ENCODE data around the gene OLAH. TPM values are rescaled to one million over a fixed set of nuclear protein-coding genes. Genes with fewer than 3 reads are reported as not detected.

Gene OLAH
- total RNA-seq, 3 donors from 2014 or later (not counting 1 experiment from before 2014, with no cell fraction given): not detected

DNA sequence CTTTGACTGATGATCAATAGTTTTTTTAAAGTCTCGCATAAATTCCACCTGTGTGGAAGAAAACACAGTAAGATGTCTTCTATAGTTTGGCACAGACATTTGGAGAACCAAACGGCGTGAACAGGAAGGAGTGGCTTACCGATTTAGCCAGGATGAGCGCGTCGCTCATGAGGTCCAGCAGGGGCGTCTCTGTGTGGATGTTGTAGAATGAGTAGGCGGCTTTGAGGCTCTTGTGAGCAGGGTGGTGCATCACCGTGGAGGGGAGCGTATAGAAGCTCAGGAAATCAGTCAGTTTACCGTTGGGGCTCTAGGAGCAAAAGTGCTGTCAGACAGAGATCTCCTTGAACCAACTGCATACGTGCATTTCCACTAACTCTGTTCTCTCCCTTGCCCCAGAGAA is 68.9 kb downstream of the OLAH start:
- no peaks in the 10 kb centered on the region for H3K9me3 ChIP-seq (ENCODE audit: control insufficient read depth, insufficient read depth, low read length)
- peaks cover 51% of the 10 kb centered on the region for H3K36me3 ChIP-seq (ENCODE audit: control insufficient read depth, insufficient read depth, low read length)
- H3K36me3 Mint-ChIP-seq: peaks cover 13% of the 10 kb centered on the region
- TF ChIP-seq, protein P1, sequence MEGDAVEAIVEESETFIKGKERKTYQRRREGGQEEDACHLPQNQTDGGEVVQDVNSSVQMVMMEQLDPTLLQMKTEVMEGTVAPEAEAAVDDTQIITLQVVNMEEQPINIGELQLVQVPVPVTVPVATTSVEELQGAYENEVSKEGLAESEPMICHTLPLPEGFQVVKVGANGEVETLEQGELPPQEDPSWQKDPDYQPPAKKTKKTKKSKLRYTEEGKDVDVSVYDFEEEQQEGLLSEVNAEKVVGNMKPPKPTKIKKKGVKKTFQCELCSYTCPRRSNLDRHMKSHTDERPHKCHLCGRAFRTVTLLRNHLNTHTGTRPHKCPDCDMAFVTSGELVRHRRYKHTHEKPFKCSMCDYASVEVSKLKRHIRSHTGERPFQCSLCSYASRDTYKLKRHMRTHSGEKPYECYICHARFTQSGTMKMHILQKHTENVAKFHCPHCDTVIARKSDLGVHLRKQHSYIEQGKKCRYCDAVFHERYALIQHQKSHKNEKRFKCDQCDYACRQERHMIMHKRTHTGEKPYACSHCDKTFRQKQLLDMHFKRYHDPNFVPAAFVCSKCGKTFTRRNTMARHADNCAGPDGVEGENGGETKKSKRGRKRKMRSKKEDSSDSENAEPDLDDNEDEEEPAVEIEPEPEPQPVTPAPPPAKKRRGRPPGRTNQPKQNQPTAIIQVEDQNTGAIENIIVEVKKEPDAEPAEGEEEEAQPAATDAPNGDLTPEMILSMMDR (IDR thresholded peaks at IDR 0.05): no peak
- H3K4me1 Mint-ChIP-seq: no peaks in the 10 kb centered on the region
- no peaks in the 10 kb centered on the region for H3K9me3 Mint-ChIP-seq
- no peak overlapping the region for H3K4me3 ChIP-seq (ENCODE audit: low read length)
- no peak for DNase-seq
- H3K27ac Mint-ChIP-seq: no peak overlapping the region
- no peak overlapping the region for H3K4me3 Mint-ChIP-seq
- no peaks in the 10 kb centered on the region for H3K27me3 ChIP-seq (ENCODE audit: control insufficient read depth, insufficient read depth, low read length)
- 96% methylated on average over 13 of the region's 13 CpGs for WGBS (ENCODE audit: insufficient coverage)
- no peaks in the 10 kb centered on the region for H3K27me3 Mint-ChIP-seq (ENCODE audit: low read depth in 2 of 2)
- no peaks in the 10 kb centered on the region for H3K4me1 ChIP-seq (ENCODE audit: control insufficient read depth, insufficient read depth, low read length)
- H3K27ac ChIP-seq (ENCODE audit: low read length): no peak overlapping the region
- intact Hi-C loops (cut with micrococcal nuclease): no loop called here
- ATAC-seq: no peak

DNA sequence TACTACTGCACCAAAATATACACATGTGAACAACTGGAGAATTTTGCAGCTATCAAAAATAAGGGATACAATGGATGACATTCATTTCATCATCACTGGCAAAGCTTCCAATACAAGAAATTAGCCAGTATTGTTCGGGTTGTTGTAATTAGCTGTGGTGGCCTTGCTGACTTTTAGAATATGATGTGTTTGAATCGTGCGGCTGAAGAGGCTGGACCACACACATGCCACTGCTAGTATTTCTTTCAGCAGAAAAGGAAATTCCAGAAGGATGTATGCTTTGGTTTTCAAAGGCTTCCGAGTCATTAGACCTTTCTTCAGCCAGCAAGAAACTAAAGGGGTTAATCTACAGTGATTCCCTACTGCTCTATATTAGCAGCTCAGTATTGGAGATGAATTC is 70.0 kb downstream of the OLAH start:
- TF ChIP-seq, protein P1 (IDR thresholded peaks at IDR 0.05): no peak
- Mint-ChIP-seq H3K36me3 (peaks cover 11% of the 10 kb centered on the region), H3K4me3 (no peak overlapping the region), H3K27ac (no peak overlapping the region), H3K27me3 (ENCODE audit: low read depth in 2 of 2) (no peaks in the 10 kb centered on the region), H3K9me3 (no peaks in the 10 kb centered on the region), H3K4me1 (no peaks in the 10 kb centered on the region)
- Histone ChIP-seq H3K27me3 (ENCODE audit: control insufficient read depth, insufficient read depth, low read length) (no peaks in the 10 kb centered on the region), H3K4me3 (ENCODE audit: low read length) (no peak overlapping the region), H3K27ac (ENCODE audit: low read length) (no peak overlapping the region), H3K4me1 (ENCODE audit: control insufficient read depth, insufficient read depth, low read length) (no peaks in the 10 kb centered on the region), H3K9me3 (ENCODE audit: control insufficient read depth, insufficient read depth, low read length) (no peaks in the 10 kb centered on the region), H3K36me3 (ENCODE audit: control insufficient read depth, insufficient read depth, low read length) (peaks cover 54% of the 10 kb centered on the region)
- WGBS (ENCODE audit: insufficient coverage): 100% methylated on average over 4 of the region's 4 CpGs
- no peak for ATAC-seq
- no peak for DNase-seq
- intact Hi-C loops (cut with micrococcal nuclease): no loop called here

DNA sequence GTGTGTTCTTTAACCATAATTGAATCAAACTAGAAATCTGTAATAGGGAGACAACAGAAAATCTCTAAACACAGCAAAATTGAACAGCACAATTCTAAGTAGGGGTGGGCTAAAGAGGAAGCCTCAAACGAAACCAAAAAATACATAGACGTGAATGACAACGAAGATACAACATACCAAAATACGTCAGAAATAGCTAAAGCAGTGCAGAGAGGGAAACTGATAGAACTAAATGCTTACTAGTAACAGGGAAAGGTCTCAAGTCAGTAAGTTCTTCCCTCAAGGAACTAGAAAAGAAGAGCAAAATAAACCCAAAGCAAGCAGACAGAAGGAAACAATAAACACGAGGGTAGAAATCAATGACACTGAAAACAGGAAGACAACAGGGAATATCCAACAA is 72.5 kb downstream of the OLAH start:
- peaks cover 54% of the 10 kb centered on the region for H3K36me3 ChIP-seq (ENCODE audit: control insufficient read depth, insufficient read depth, low read length)
- no peaks in the 10 kb centered on the region for H3K9me3 Mint-ChIP-seq

DNA sequence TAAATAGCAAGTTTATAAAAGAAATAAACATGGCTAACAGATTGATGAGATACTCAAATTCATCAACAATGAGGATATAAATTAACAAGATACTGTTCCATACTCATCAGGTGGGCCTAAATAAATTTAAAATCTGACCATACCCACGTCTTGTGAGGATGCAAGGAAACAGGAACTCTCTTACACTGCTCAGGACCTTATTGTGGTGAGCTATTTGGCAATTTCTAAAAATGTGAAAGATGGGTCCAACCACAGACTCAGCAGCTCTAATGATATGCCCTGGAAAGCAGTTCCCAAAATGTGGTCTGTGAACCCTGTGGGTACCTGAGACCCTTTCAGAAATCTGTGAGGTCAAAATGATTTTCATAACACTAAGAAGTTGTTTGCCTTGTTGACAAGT is 74.9 kb downstream of the OLAH start:
- H3K9me3 Mint-ChIP-seq: no peaks in the 10 kb centered on the region
- no CpG with 5 or more reads among the region's 1 CpG for WGBS (ENCODE audit: insufficient coverage)
- Histone ChIP-seq H3K36me3 (ENCODE audit: control insufficient read depth, insufficient read depth, low read length) (peaks cover 42% of the 10 kb centered on the region), H3K27ac (ENCODE audit: low read length) (no peak overlapping the region), H3K9me3 (ENCODE audit: control insufficient read depth, insufficient read depth, low read length) (no peaks in the 10 kb centered on the region), H3K4me3 (ENCODE audit: low read length) (no peak overlapping the region), H3K4me1 (ENCODE audit: control insufficient read depth, insufficient read depth, low read length) (no peaks in the 10 kb centered on the region), H3K27me3 (ENCODE audit: control insufficient read depth, insufficient read depth, low read length) (no peaks in the 10 kb centered on the region)
- H3K4me1 Mint-ChIP-seq: no peaks in the 10 kb centered on the region
- H3K27me3 Mint-ChIP-seq (ENCODE audit: low read depth in 2 of 2): no peaks in the 10 kb centered on the region
- no peaks in the 10 kb centered on the region for H3K36me3 Mint-ChIP-seq
- TF ChIP-seq, protein P1 (IDR thresholded peaks at IDR 0.05): no peak
- H3K27ac Mint-ChIP-seq: no peak overlapping the region
- ATAC-seq: peak in 1 of 3 donors; percentile 72
- intact Hi-C loops (cut with micrococcal nuclease): no loop called here
- no peak overlapping the region for H3K4me3 Mint-ChIP-seq
- no peak for DNase-seq

More for the DNA sequence above, 72.5 kb downstream of the OLAH start:
- no peak overlapping the region for H3K27ac ChIP-seq (ENCODE audit: low read length)
- DNase-seq: no peak
- 96% methylated on average over 4 of the region's 5 CpGs for WGBS (ENCODE audit: insufficient coverage)
- no peaks in the 10 kb centered on the region for H3K9me3 ChIP-seq (ENCODE audit: control insufficient read depth, insufficient read depth, low read length)
- Mint-ChIP-seq H3K27me3 (ENCODE audit: low read depth in 2 of 2) (no peaks in the 10 kb centered on the region), H3K4me1 (no peaks in the 10 kb centered on the region), H3K36me3 (peaks cover 6% of the 10 kb centered on the region), H3K27ac (no peak overlapping the region), H3K4me3 (no peak overlapping the region)
- H3K4me1 ChIP-seq (ENCODE audit: control insufficient read depth, insufficient read depth, low read length): no peaks in the 10 kb centered on the region
- H3K27me3 ChIP-seq (ENCODE audit: control insufficient read depth, insufficient read depth, low read length): no peaks in the 10 kb centered on the region
- H3K4me3 ChIP-seq (ENCODE audit: low read length): no peak overlapping the region
- TF ChIP-seq, protein P1 (IDR thresholded peaks at IDR 0.05): no peak
- no peak for ATAC-seq
- intact Hi-C loops (cut with micrococcal nuclease): no loop called here

All from natural killer cell (primary cell).